ENCODE results near the gene RSPH10B.
"Not testable (repeated sequence)": the region's sequence is repeated elsewhere in the genome, so short reads cannot be mapped to it uniquely, and the experiment has no call there.

DNA sequence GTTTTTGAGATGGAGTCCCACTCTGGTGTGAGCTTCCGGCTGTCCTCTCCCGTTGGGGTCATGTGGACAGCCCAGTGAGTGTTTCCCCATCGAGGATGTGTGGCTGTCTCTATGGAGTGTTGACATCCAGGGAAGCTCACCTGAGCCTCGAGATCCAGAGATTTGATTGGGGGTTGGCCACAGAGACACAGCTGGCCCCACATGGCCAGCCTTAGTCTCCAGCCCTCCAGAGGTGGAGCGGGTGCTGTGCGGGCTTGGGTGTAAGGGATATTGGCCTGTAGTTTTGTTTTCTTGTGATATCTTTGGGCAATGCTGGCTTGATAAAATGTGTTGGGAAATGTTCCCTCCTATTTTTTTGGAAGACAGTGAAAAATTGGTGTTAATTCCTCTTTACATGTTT is 54.0 kb downstream of the RSPH10B start:
- TF ChIP-seq, protein P1, sequence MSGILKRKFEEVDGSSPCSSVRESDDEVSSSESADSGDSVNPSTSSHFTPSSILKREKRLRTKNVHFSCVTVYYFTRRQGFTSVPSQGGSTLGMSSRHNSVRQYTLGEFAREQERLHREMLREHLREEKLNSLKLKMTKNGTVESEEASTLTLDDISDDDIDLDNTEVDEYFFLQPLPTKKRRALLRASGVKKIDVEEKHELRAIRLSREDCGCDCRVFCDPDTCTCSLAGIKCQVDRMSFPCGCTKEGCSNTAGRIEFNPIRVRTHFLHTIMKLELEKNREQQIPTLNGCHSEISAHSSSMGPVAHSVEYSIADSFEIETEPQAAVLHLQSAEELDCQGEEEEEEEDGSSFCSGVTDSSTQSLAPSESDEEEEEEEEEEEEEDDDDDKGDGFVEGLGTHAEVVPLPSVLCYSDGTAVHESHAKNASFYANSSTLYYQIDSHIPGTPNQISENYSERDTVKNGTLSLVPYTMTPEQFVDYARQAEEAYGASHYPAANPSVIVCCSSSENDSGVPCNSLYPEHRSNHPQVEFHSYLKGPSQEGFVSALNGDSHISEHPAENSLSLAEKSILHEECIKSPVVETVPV (CRISPR knock-in tag; IDR thresholded peaks at IDR 0.05) = not testable (repeated sequence)
- TF ChIP-seq, protein P2, sequence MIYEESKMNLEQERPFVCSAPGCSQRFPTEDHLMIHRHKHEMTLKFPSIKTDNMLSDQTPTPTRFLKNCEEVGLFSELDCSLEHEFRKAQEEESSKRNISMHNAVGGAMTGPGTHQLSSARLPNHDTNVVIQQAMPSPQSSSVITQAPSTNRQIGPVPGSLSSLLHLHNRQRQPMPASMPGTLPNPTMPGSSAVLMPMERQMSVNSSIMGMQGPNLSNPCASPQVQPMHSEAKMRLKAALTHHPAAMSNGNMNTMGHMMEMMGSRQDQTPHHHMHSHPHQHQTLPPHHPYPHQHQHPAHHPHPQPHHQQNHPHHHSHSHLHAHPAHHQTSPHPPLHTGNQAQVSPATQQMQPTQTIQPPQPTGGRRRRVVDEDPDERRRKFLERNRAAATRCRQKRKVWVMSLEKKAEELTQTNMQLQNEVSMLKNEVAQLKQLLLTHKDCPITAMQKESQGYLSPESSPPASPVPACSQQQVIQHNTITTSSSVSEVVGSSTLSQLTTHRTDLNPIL (CRISPR knock-in tag; IDR thresholded peaks at IDR 0.05; ENCODE audit: low read depth) = not testable (repeated sequence)
- TF ChIP-seq, protein P3, sequence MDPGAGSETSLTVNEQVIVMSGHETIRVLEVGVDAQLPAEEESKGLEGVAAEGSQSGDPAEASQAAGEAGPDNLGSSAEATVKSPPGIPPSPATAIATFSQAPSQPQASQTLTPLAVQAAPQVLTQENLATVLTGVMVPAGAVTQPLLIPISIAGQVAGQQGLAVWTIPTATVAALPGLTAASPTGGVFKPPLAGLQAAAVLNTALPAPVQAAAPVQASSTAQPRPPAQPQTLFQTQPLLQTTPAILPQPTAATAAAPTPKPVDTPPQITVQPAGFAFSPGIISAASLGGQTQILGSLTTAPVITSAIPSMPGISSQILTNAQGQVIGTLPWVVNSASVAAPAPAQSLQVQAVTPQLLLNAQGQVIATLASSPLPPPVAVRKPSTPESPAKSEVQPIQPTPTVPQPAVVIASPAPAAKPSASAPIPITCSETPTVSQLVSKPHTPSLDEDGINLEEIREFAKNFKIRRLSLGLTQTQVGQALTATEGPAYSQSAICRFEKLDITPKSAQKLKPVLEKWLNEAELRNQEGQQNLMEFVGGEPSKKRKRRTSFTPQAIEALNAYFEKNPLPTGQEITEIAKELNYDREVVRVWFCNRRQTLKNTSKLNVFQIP (CRISPR knock-in tag; IDR thresholded peaks at IDR 0.05; ENCODE audit: borderline replicate concordance, low read depth) = not testable (repeated sequence)
- TF ChIP-seq ARNTL (CRISPR knock-in tag; IDR thresholded peaks at IDR 0.05; ENCODE audit: borderline replicate concordance, low read depth) = not testable (repeated sequence)
